ENCODE results near the gene SLC38A7. TPM values are rescaled to one million over a fixed set of nuclear protein-coding genes. Genes with fewer than 3 reads are reported as not detected.
A peak's percentile ranks its signal among the peaks of the same experiment; 100 is the strongest.
"Not testable (repeated sequence)": the region's sequence is repeated elsewhere in the genome, so short reads cannot be mapped to it uniquely, and the experiment has no call there.

Gene SLC38A7
- total RNA-seq, 1 donor from 2014 or later = 43.4 TPM

DNA sequence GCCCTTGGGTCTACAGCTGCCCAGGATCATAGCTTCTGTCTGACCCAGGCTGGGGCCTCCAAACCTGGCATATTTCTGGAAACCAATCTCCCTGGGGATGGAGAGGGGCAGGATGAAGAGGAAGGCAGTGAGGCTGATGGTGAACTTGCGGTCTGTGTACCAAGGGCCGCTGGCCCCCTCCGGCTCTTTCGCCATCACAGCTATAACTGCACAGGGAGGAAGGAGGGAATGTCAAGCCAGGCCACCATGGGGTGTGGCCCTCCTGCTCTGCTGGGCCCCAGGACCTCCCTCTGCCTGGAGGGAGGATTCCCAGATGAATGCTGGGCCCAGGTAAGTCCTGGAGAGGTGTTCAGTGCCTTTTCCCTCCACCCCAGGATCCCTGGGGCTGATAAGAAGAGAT, 6.3 kb downstream of the SLC38A7 start:
- H3K27ac Mint-ChIP-seq = no peak overlapping the region
- no peaks in the 10 kb centered on the region for H3K27me3 Mint-ChIP-seq

GRCh38 chr16:58670946-58671583, 13.5 kb downstream of the SLC38A7 start:
- DNase-seq (ENCODE audit: low spot score, unreplicated experiment) = no peak
- TF ChIP-seq CTCF (IDR thresholded peaks at IDR 0.05; ENCODE audit: unreplicated experiment) = no peak
- Mint-ChIP-seq H3K4me3 (ENCODE audit: low read depth) (no peak overlapping the region), H3K27ac (no peak overlapping the region), H3K36me3 (ENCODE audit: insufficient read depth) (peaks cover 16% of the 10 kb centered on the region), H3K4me1 (ENCODE audit: low read depth) (no peaks in the 10 kb centered on the region), H3K9me3 (ENCODE audit: low read depth) (no peaks in the 10 kb centered on the region), H3K27me3 (no peaks in the 10 kb centered on the region)

More for the DNA sequence above, 6.3 kb downstream of the SLC38A7 start:
- TF ChIP-seq CTCF (IDR thresholded peaks at IDR 0.05; ENCODE audit: unreplicated experiment) = no peak
- H3K4me3 Mint-ChIP-seq (ENCODE audit: low read depth) = no peak overlapping the region
- DNase-seq (ENCODE audit: low spot score, unreplicated experiment) = no peak
- peaks cover 2% of the 10 kb centered on the region for H3K4me1 Mint-ChIP-seq (ENCODE audit: low read depth)
- peaks cover 11% of the 10 kb centered on the region for H3K36me3 Mint-ChIP-seq (ENCODE audit: insufficient read depth)
- no peaks in the 10 kb centered on the region for H3K9me3 Mint-ChIP-seq (ENCODE audit: low read depth)

GRCh38 chr16:58670177-58670576, 14.4 kb downstream of the SLC38A7 start:
- H3K4me3 Mint-ChIP-seq (ENCODE audit: low read depth) = no peak overlapping the region
- no peaks in the 10 kb centered on the region for H3K4me1 Mint-ChIP-seq (ENCODE audit: low read depth)
- peak overlapping the region; percentile 24 for H3K27ac Mint-ChIP-seq
- no peaks in the 10 kb centered on the region for H3K9me3 Mint-ChIP-seq (ENCODE audit: low read depth)
- H3K27me3 Mint-ChIP-seq = no peaks in the 10 kb centered on the region
- no peak for TF ChIP-seq CTCF (IDR thresholded peaks at IDR 0.05; ENCODE audit: unreplicated experiment)
- no peak for DNase-seq (ENCODE audit: low spot score, unreplicated experiment)
- peaks cover 14% of the 10 kb centered on the region for H3K36me3 Mint-ChIP-seq (ENCODE audit: insufficient read depth)

GRCh38 chr16:58665200-58665599, 19.4 kb downstream of the SLC38A7 start:
- Mint-ChIP-seq H3K4me3 (ENCODE audit: low read depth) (no peak overlapping the region), H3K27ac (no peak overlapping the region), H3K36me3 (ENCODE audit: insufficient read depth) (peaks cover 9% of the 10 kb centered on the region), H3K4me1 (ENCODE audit: low read depth) (no peaks in the 10 kb centered on the region), H3K9me3 (ENCODE audit: low read depth) (no peaks in the 10 kb centered on the region), H3K27me3 (no peaks in the 10 kb centered on the region)
- TF ChIP-seq CTCF (IDR thresholded peaks at IDR 0.05; ENCODE audit: unreplicated experiment) = no peak
- DNase-seq (ENCODE audit: low spot score, unreplicated experiment) = no peak

GRCh38 chr16:58661199-58661830, 23.3 kb downstream of the SLC38A7 start:
- no peak overlapping the region for H3K4me3 Mint-ChIP-seq (ENCODE audit: low read depth)
- no peaks in the 10 kb centered on the region for H3K36me3 Mint-ChIP-seq (ENCODE audit: insufficient read depth)
- peak; percentile 15 for DNase-seq (ENCODE audit: low spot score, unreplicated experiment)

DNA sequence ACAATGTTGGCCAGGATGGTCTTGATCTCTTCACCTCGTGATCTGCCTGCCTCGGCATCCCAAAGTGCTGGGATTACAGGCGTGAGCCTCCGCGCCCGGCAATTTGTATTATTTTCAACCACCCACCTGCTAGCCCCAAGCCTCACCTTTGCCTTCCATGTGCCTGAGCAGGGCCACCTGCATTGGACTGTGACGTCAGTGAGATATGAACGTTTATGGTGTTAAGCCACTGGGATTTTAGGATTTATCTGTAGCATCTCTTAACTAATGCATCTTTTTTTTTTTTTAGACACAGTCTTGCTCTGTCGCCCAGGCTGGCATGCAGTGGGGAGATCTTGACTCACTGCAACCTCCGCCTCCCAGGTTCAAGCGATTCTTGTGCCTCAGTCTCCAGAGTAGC, 24.7 kb downstream of the SLC38A7 start:
- not testable (repeated sequence) for H3K27ac Mint-ChIP-seq; H3K27me3 Mint-ChIP-seq; H3K4me3 Mint-ChIP-seq (ENCODE audit: low read depth); H3K9me3 Mint-ChIP-seq (ENCODE audit: low read depth); H3K4me1 Mint-ChIP-seq (ENCODE audit: low read depth); DNase-seq (ENCODE audit: low spot score, unreplicated experiment); H3K36me3 Mint-ChIP-seq (ENCODE audit: insufficient read depth)

More at GRCh38 chr16:58661199-58661830, 23.3 kb downstream of the SLC38A7 start:
- Mint-ChIP-seq H3K27ac (no peak overlapping the region), H3K4me1 (ENCODE audit: low read depth) (peaks cover 3% of the 10 kb centered on the region), H3K27me3 (no peaks in the 10 kb centered on the region), H3K9me3 (ENCODE audit: low read depth) (no peaks in the 10 kb centered on the region)
- TF ChIP-seq CTCF (IDR thresholded peaks at IDR 0.05; ENCODE audit: unreplicated experiment) = peak; percentile 76

All from progenitor cell of endocrine pancreas (in vitro differentiated cells).